GM12892 (cell line): ENCODE data around the gene DENND2A.

Experiments used
- POLR2A ChIP-seq: IDR thresholded peaks from 2 replicates; pipeline ENCODE4 v1.6.1; 2011; ENCODE audit warnings: low read depth, low read length, control low read depth
- POLR2AphosphoS5 ChIP-seq: IDR thresholded peaks from 2 replicates; pipeline ENCODE4 v1.6.1; 2011; ENCODE audit warnings: low read depth, low read length, control low read depth
- TAF1 ChIP-seq: IDR thresholded peaks from 2 replicates; pipeline ENCODE4 v1.6.1; 2011; ENCODE audit warnings: low read depth, mild to moderate bottlenecking, control low read depth, low read length, borderline replicate concordance

GRCh38 chr7:140495514-140496097 lies 145.0 kb downstream of the DENND2A start:
- no peak for TF ChIP-seq POLR2A
- TF ChIP-seq POLR2AphosphoS5, result no peak
- TF ChIP-seq TAF1, result no peak
